HG03095 (cell line): Measurements from ENCODE around the gene LRRC37A3.
"Not testable (repeated sequence)": the region's sequence is repeated elsewhere in the genome, so short reads cannot be mapped to it uniquely, and the experiment has no call there.

Experiments used
- ATAC-seq: cut with Tn5 transposase; IDR thresholded peaks from one replicate; pipeline ENCODE4 v1.9.1; 2021; ENCODE audit warnings: moderate library complexity; ENCODE audit not compliant: unreplicated experiment

The LRRC37A3 gene

GRCh38 chr17:64837018-64837761 is 82.1 kb downstream of the LRRC37A3 start:
- peak; percentile 91 for ATAC-seq

DNA sequence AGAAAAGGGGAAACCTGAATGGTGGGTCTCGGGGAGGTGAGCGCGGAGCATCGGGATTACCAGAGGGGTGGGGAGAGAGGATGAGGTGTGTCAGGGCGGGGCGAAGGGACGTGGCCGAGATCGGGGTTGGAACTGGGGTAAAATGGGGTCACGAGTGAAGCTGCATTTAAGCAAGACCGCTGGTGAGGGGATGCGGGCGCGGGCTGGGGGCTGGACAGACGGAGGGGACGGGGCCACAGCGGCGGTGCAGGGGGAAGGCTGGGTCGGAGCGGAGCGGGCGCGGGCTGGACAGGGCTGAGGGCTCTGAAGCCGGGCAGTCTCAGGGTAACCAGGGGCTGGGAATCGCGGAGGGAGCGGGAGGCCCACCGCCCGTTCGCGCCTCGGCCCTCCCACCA is 82.7 kb downstream of the LRRC37A3 start:
- peak; percentile 24 for ATAC-seq

GRCh38 chr17:64834060-64834459 is 85.2 kb downstream of the LRRC37A3 start:
- not testable (repeated sequence) for ATAC-seq

DNA sequence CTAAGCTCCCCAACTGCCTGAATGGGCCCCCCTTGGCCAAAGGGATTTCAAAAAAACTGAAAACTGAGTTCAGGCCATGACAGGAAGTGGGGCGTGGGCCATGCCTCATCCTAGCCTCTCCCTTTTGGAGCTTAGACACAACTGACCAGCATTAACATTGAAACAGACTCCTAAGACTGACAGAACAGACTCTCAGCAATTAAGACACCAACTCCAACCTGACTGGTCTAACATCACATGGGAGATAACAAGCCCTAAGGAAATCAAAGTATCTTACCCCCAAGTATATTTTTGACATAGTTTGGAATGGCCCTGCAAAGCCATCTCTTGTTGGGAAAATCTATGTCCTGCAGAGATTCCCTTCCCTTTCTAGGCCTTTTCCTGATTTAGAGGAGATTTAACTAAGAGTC is 88.6 kb downstream of the LRRC37A3 start:
- ATAC-seq = not testable (repeated sequence)

- not testable (repeated sequence) for ATAC-seq
These were observed 89.3 kb downstream of the LRRC37A3 start for GRCh38 chr17:64829824-64830630.

DNA sequence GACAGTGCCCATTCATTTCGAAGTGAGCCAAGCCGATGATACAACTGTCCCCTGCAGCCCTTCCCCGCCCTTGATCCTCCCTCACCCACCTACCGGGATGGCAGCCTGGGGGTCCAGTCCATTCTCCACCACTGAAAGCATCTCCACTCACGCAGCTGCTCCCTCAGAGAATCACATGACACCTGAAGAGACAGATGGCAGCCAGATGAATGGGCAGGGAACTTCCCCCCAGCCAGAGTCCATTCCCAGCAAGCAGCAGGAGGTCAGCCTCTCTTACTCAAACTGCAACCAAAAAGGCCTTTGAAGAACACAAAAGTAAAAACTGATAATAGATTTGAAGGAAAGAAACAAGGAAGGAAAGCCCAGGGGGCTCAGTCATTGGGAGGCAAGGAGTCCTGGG is 90.2 kb downstream of the LRRC37A3 start:
- not testable (repeated sequence) for ATAC-seq

DNA sequence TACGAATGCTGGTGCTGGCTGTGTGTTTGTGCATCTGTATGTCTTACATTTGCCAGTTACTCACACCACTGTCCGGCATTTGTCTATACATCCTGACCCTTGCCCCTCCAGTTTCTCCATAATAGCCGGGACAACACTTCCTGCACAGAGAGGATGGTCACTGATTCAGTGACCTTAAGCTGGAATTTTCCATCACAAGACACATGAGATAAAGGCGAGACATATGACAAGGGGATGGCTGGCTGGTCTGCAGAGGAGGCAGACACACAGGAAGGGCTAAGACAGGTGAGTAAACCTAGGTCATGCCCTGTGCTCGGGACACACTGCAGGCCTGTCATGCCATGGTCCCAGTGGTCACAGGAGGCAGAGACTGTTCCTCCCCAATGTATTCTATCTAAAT is 100.4 kb downstream of the LRRC37A3 start:
- not testable (repeated sequence) for ATAC-seq

- ATAC-seq = not testable (repeated sequence)
These were observed 103.5 kb downstream of the LRRC37A3 start for GRCh38 chr17:64815833-64816198.

GRCh38 chr17:64814993-64815832 is 104.1 kb downstream of the LRRC37A3 start:
- not testable (repeated sequence) for ATAC-seq

GRCh38 chr17:64808178-64808977 is 110.9 kb downstream of the LRRC37A3 start:
- ATAC-seq = peak; percentile 89
